HCT116 (cell line): Measurements from ENCODE around the gene POM121L12.

Experiments
- EGR1 ChIP-seq: IDR thresholded peaks from 2 replicates; pipeline ENCODE4 v1.6.1; 2012; ENCODE audit warnings: low read depth
- EZH2phosphoT487 ChIP-seq: fragments of 200-600 bp; IDR thresholded peaks from 2 replicates; pipeline ENCODE4 v1.6.1; 2018; ENCODE audit warnings: antibody characterized with exemption, borderline replicate concordance
- POLR2A ChIP-seq: IDR thresholded peaks from 2 replicates; pipeline ENCODE4 v1.7.0; 2011; ENCODE audit warnings: borderline replicate concordance; ENCODE audit not compliant: insufficient read depth, insufficient read length; ENCODE audit errors: extremely low read depth
- SRF ChIP-seq: IDR thresholded peaks from 2 replicates; pipeline ENCODE4 v1.6.1; 2012; ENCODE audit warnings: low read depth
- TCF7L2 ChIP-seq: IDR thresholded peaks from 2 replicates; pipeline ENCODE4 v1.7.0; 2011; ENCODE audit warnings: borderline replicate concordance, inconsistent platforms; ENCODE audit not compliant: insufficient read depth, insufficient read length; ENCODE audit errors: extremely low read depth
- ZFX ChIP-seq: fragments of 450-650 bp; IDR thresholded peaks from 2 replicates; pipeline ENCODE4 v1.6.1; 2017
- ZNF274 ChIP-seq: fragments of 200-500 bp; sonication (Bioruptor generic); IDR thresholded peaks from 2 replicates; pipeline ENCODE4 v1.6.1; 2014; ENCODE audit warnings: mild to moderate bottlenecking, low read depth, low read length, inconsistent platforms
- TF ChIP-seq, protein P1 (sequence below), 3 experiments: fragments of 200-600 bp in 1 of 3; sonication (generic) in 1 of 3; IDR thresholded peaks in 2 of 3; conservative IDR thresholded peaks in 1 of 3; 2 replicates each; pipeline ENCODE4 v1.5.1; 2012 to 2017; ENCODE audit warnings: low read depth in 2 of 3, low read length in 2 of 3, antibody characterized with exemption in 1 of 3, borderline replicate concordance in 1 of 3, control low read depth in 1 of 3, mild to moderate bottlenecking in 1 of 3, mixed read lengths in 1 of 3, mixed run types in 1 of 3, moderate library complexity in 1 of 3; ENCODE audit not compliant: insufficient read depth in 1 of 3

DNA sequence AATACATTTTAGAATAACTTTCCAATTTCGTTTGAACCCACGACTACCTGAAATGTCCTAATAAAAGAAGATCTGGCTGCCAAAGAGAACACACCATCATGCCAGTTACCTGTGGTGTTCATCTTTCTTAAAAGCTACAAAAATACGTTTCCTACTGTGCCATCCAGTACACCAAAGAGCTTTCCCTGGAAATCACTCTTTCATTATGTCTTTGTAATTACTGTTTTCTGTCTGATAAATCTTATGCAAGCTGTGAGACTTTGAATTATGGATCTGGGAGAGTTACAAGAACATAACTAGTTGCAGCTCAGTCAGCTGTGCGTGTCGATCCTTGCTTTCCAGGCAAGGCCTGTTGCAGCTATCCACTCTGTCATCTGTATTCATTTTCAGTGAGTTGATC is 12.5 kb upstream of the POM121L12 start:
- TF ChIP-seq ZFX (no peak), ZNF274 (no peak), POLR2A (no peak), EZH2phosphoT487 (no peak), TCF7L2 (no peak), SRF (no peak), EGR1 (no peak)
- TF ChIP-seq, protein P1, sequence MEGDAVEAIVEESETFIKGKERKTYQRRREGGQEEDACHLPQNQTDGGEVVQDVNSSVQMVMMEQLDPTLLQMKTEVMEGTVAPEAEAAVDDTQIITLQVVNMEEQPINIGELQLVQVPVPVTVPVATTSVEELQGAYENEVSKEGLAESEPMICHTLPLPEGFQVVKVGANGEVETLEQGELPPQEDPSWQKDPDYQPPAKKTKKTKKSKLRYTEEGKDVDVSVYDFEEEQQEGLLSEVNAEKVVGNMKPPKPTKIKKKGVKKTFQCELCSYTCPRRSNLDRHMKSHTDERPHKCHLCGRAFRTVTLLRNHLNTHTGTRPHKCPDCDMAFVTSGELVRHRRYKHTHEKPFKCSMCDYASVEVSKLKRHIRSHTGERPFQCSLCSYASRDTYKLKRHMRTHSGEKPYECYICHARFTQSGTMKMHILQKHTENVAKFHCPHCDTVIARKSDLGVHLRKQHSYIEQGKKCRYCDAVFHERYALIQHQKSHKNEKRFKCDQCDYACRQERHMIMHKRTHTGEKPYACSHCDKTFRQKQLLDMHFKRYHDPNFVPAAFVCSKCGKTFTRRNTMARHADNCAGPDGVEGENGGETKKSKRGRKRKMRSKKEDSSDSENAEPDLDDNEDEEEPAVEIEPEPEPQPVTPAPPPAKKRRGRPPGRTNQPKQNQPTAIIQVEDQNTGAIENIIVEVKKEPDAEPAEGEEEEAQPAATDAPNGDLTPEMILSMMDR (IDR thresholded peaks at IDR 0.05 in 2 of 3, conservative IDR thresholded peaks at IDR 0.05 in 1 of 3; ENCODE audit: borderline replicate concordance in 1 of 3, insufficient read depth in 1 of 3, low read depth in 2 of 3, low read length in 2 of 3): no peak
